ENCODE data around the gene JAG2.

Gene JAG2

GRCh38 chr14:105144666-105145380 lies 23.8 kb downstream of the JAG2 start:
- Histone ChIP-seq H3K27me3 (ENCODE audit: insufficient read depth, poor library complexity, severe bottlenecking) (no peaks in the 10 kb centered on the region), H3K4me3 (replicated peaks; ENCODE audit: insufficient read depth, low read length) (no peak overlapping the region), H3K27ac (replicated peaks) (no peak overlapping the region)
- DNase-seq (ENCODE audit: low read depth in 1 of 2, low spot score in 1 of 2), result no peak
- TF ChIP-seq SPI1 (IDR thresholded peaks at IDR 0.05; ENCODE audit: borderline replicate concordance, low read depth) (no peak), REST (IDR thresholded peaks at IDR 0.05; ENCODE audit: insufficient replicate concordance, low read depth) (no peak), CTCF (IDR thresholded peaks at IDR 0.05; ENCODE audit: insufficient read depth, low read length) (no peak), POLR2AphosphoS5 (IDR thresholded peaks at IDR 0.05; ENCODE audit: low read depth) (no peak), GABPA (IDR thresholded peaks at IDR 0.05; ENCODE audit: low read depth) (no peak)

- H3K27me3 ChIP-seq (ENCODE audit: insufficient read depth, poor library complexity, severe bottlenecking), result no peaks in the 10 kb centered on the region
- TF ChIP-seq SPI1 (IDR thresholded peaks at IDR 0.05; ENCODE audit: borderline replicate concordance, low read depth) (no peak), POLR2AphosphoS5 (IDR thresholded peaks at IDR 0.05; ENCODE audit: low read depth) (no peak), GABPA (IDR thresholded peaks at IDR 0.05; ENCODE audit: low read depth) (no peak), REST (IDR thresholded peaks at IDR 0.05; ENCODE audit: insufficient replicate concordance, low read depth) (no peak), CTCF (IDR thresholded peaks at IDR 0.05; ENCODE audit: insufficient read depth, low read length) (no peak)
- no peak for DNase-seq (ENCODE audit: low read depth in 1 of 2, low spot score in 1 of 2)
- no peak overlapping the region for H3K4me3 ChIP-seq (replicated peaks; ENCODE audit: insufficient read depth, low read length)
- no peak overlapping the region for H3K27ac ChIP-seq (replicated peaks)
Measured at GRCh38 chr14:105144026-105144665, 24.4 kb downstream of the JAG2 start.

- no peak overlapping the region for H3K27ac ChIP-seq (replicated peaks)
- no peak overlapping the region for H3K4me3 ChIP-seq (replicated peaks; ENCODE audit: insufficient read depth, low read length)
- no peaks in the 10 kb centered on the region for H3K27me3 ChIP-seq (ENCODE audit: insufficient read depth, poor library complexity, severe bottlenecking)
- DNase-seq (ENCODE audit: low read depth in 1 of 2, low spot score in 1 of 2), result no peak
- TF ChIP-seq POLR2AphosphoS5 (IDR thresholded peaks at IDR 0.05; ENCODE audit: low read depth), result no peak
- no peak for TF ChIP-seq REST (IDR thresholded peaks at IDR 0.05; ENCODE audit: insufficient replicate concordance, low read depth)
- TF ChIP-seq CTCF (IDR thresholded peaks at IDR 0.05; ENCODE audit: insufficient read depth, low read length), result no peak
- no peak for TF ChIP-seq GABPA (IDR thresholded peaks at IDR 0.05; ENCODE audit: low read depth)
- TF ChIP-seq SPI1 (IDR thresholded peaks at IDR 0.05; ENCODE audit: borderline replicate concordance, low read depth), result no peak
Measured at GRCh38 chr14:105143451-105144025, 25.0 kb downstream of the JAG2 start.

Data from HL-60 (cell line).